HG02852 (cell line): ENCODE measurements around the gene CHST9.
"Not testable (repeated sequence)": the region's sequence is repeated elsewhere in the genome, so short reads cannot be mapped to it uniquely, and the experiment has no call there.

ENCODE experiments used
- ATAC-seq: cut with Tn5 transposase; IDR thresholded peaks from one replicate; pipeline ENCODE4 v1.9.1; 2021; ENCODE audit warnings: mild to moderate bottlenecking, moderate library complexity; ENCODE audit not compliant: unreplicated experiment

CHST9 gene

GRCh38 chr18:27108842-27109241 is 76.3 kb downstream of the CHST9 start:
- no peak for ATAC-seq

GRCh38 chr18:27104743-27105142 is 80.4 kb downstream of the CHST9 start:
- ATAC-seq, result no peak

- no peak for ATAC-seq
These were observed 90.5 kb downstream of the CHST9 start for GRCh38 chr18:27094621-27095020.

GRCh38 chr18:27093290-27093689 is 91.8 kb downstream of the CHST9 start:
- ATAC-seq, result not testable (repeated sequence)

- no peak for ATAC-seq
These were observed 103.4 kb downstream of the CHST9 start for GRCh38 chr18:27081701-27082100.

GRCh38 chr18:27075828-27076227 is 109.3 kb downstream of the CHST9 start:
- ATAC-seq, result no peak

GRCh38 chr18:27073404-27073830 is 111.7 kb downstream of the CHST9 start:
- ATAC-seq, result peak; percentile 95

GRCh38 chr18:27064673-27065072 is 120.4 kb downstream of the CHST9 start:
- no peak for ATAC-seq

GRCh38 chr18:27062802-27063201 is 122.3 kb downstream of the CHST9 start:
- no peak for ATAC-seq

- no peak for ATAC-seq
These were observed 123.5 kb downstream of the CHST9 start for GRCh38 chr18:27061488-27062095.

GRCh38 chr18:27057519-27058234 is 127.4 kb downstream of the CHST9 start:
- no peak for ATAC-seq

GRCh38 chr18:27054926-27055325 is 130.2 kb downstream of the CHST9 start:
- ATAC-seq, result no peak

- ATAC-seq, result no peak
These were observed 135.1 kb downstream of the CHST9 start for GRCh38 chr18:27049969-27050368.

GRCh38 chr18:27045342-27045741 is 139.8 kb downstream of the CHST9 start:
- no peak for ATAC-seq

GRCh38 chr18:27042177-27042576 is 142.9 kb downstream of the CHST9 start:
- no peak for ATAC-seq

- no peak for ATAC-seq
These were observed 144.3 kb downstream of the CHST9 start for GRCh38 chr18:27040796-27041195.

GRCh38 chr18:27033722-27034121 is 151.4 kb downstream of the CHST9 start:
- ATAC-seq, result no peak

- ATAC-seq, result no peak
These were observed 154.7 kb downstream of the CHST9 start for GRCh38 chr18:27030421-27030820.

- no peak for ATAC-seq
These were observed 162.6 kb downstream of the CHST9 start for GRCh38 chr18:27022477-27022876.

- no peak for ATAC-seq
These were observed 167.1 kb downstream of the CHST9 start for GRCh38 chr18:27017901-27018500.

GRCh38 chr18:27014841-27015240 is 170.3 kb downstream of the CHST9 start:
- no peak for ATAC-seq

- no peak for ATAC-seq
These were observed 174.3 kb downstream of the CHST9 start for GRCh38 chr18:27010784-27011183.
